ENCODE data around the gene TIMP3. TPM values are rescaled to one million over a fixed set of nuclear protein-coding genes. Genes with fewer than 3 reads are reported as not detected.

The TIMP3 gene
- total RNA-seq, 4 donors from 2014 or later = 68.1 to 381 (median 202) TPM

DNA sequence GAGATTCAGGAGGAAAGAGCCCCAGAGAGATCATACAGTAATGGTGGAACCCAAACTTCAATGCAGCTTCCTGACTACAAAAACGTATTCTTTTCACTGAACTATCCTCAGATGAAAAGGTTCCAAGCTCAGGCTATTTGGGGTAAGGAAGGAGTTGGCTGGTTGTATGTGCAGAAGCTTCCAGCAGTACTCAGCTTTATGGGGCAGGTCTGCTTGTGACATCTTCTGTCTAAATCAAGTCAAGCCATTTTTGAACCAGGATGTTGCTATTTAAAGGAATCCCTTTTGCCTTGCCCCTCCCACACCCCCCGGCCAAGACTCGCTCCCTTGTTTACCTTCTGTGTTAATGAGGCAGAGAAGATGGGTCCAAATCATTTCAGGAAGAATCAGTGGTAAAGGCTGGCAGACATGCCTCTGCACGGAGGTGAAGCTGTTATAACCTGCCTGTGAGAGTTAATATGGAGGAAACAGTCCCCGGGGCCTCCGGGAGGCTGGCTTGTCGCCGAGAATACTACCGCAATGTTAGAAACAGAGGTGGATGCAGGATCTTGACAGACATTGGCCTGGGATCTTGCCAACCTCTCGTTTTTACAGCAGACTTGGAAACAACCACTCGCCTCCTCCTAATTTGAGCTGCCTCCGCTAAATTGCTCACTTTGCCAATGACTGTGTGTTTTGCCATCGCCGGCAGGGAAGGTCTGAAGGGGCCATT, 45.4 kb downstream of the TIMP3 start:
- WGBS, 2 donors = 14 to 35% methylated on average over 14 of the region's 14 CpGs
- H3K4me3 ChIP-seq (ENCODE audit: low read depth, poor library complexity, severe bottlenecking) = no peak overlapping the region
- intact Hi-C loops (cut with DNase I; ENCODE audit: low total_unique reads) = no loop called here
- DNase-seq (ENCODE audit: low spot score in 2 of 2) = peak; percentile 88 to 94
- TF ChIP-seq POLR2A (IDR thresholded peaks at IDR 0.05) = no peak
- TF ChIP-seq, protein P1, sequence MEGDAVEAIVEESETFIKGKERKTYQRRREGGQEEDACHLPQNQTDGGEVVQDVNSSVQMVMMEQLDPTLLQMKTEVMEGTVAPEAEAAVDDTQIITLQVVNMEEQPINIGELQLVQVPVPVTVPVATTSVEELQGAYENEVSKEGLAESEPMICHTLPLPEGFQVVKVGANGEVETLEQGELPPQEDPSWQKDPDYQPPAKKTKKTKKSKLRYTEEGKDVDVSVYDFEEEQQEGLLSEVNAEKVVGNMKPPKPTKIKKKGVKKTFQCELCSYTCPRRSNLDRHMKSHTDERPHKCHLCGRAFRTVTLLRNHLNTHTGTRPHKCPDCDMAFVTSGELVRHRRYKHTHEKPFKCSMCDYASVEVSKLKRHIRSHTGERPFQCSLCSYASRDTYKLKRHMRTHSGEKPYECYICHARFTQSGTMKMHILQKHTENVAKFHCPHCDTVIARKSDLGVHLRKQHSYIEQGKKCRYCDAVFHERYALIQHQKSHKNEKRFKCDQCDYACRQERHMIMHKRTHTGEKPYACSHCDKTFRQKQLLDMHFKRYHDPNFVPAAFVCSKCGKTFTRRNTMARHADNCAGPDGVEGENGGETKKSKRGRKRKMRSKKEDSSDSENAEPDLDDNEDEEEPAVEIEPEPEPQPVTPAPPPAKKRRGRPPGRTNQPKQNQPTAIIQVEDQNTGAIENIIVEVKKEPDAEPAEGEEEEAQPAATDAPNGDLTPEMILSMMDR (IDR thresholded peaks at IDR 0.05) = no peak

DNA sequence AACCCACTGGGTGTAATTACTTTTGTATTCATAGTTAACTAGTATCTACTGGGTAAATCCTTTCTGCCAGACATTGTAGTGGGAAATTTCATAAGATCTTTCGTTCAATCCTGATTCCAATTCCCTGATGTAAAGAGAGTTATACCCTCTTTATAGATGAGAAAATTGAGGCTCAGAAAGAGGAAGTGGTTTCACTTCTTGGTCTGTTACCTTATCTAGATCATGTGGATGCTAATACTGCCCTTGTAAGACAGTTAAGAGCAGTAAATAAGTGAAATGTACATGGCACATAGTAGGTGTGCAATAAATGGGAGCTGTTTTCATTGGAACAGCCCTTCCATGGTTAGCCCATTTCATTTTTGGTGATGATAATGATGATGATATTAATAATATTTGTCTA, 46.7 kb downstream of the TIMP3 start:
- intact Hi-C loops (cut with DNase I; ENCODE audit: low total_unique reads) = no loop called here
- 3 to 41% methylated on average over 1 of the region's 1 CpG for WGBS, 2 donors

DNA sequence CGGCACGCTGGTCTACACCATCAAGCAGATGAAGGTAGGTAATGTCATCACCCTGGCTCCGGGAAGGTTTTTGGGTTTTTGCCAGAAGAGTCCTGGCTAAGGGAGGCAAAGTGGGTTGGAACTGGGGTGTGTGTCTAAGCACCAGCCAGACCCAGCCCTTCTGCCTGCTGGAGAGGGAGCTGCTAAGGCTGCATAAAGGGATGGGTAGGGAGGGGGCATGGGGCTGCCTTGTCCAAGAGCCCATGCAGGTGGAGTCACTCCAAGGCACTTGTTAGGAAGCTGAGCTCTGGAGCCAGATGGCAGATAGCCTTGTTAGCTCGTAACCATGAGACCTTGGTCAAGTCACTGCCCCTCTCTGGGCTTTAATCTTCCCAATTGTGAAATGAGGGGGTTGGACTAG, 48.0 kb downstream of the TIMP3 start:
- TF ChIP-seq, protein P1 (IDR thresholded peaks at IDR 0.05) = no peak
- TF ChIP-seq POLR2A (IDR thresholded peaks at IDR 0.05) = no peak
- no peak overlapping the region for H3K4me3 ChIP-seq (ENCODE audit: low read depth, poor library complexity, severe bottlenecking)
- WGBS, 2 donors = 50 to 51% methylated on average over 3 to 4 of the region's 4 CpGs
- intact Hi-C loops (cut with DNase I; ENCODE audit: low total_unique reads) = no loop called here
- no peak for DNase-seq (ENCODE audit: low spot score in 2 of 2)

More for the DNA sequence above, 46.7 kb downstream of the TIMP3 start:
- DNase-seq (ENCODE audit: low spot score in 2 of 2) = no peak
- no peak for TF ChIP-seq POLR2A (IDR thresholded peaks at IDR 0.05)
- TF ChIP-seq, protein P1 (IDR thresholded peaks at IDR 0.05) = no peak
- H3K4me3 ChIP-seq (ENCODE audit: low read depth, poor library complexity, severe bottlenecking) = no peak overlapping the region

DNA sequence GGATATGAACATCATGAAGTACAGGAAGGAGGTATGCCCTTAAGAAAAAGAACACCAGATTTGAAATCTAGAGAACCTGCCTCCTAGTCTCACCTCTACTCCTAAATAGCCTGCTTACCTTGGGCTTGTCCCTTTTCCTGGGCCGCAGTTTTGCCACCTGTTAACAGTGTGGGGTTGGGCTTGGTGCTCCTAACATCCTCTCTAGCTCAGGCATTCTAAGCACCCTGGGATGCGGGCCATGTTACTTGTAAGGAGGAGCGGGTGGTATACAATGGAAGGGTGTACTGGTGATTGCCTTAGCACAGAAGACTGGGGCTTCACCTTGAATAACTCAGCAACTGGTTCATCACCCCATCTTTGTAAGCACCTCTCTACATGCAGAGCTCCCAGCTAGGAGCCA, 48.7 kb downstream of the TIMP3 start:
- intact Hi-C loops (cut with DNase I; ENCODE audit: low total_unique reads) = no loop called here
- TF ChIP-seq POLR2A (IDR thresholded peaks at IDR 0.05) = no peak
- TF ChIP-seq, protein P1 (IDR thresholded peaks at IDR 0.05) = no peak
- no peak overlapping the region for H3K4me3 ChIP-seq (ENCODE audit: low read depth, poor library complexity, severe bottlenecking)
- DNase-seq (ENCODE audit: low spot score in 2 of 2) = no peak
- WGBS, 2 donors = 98 to 100% methylated on average over 3 of the region's 3 CpGs

DNA sequence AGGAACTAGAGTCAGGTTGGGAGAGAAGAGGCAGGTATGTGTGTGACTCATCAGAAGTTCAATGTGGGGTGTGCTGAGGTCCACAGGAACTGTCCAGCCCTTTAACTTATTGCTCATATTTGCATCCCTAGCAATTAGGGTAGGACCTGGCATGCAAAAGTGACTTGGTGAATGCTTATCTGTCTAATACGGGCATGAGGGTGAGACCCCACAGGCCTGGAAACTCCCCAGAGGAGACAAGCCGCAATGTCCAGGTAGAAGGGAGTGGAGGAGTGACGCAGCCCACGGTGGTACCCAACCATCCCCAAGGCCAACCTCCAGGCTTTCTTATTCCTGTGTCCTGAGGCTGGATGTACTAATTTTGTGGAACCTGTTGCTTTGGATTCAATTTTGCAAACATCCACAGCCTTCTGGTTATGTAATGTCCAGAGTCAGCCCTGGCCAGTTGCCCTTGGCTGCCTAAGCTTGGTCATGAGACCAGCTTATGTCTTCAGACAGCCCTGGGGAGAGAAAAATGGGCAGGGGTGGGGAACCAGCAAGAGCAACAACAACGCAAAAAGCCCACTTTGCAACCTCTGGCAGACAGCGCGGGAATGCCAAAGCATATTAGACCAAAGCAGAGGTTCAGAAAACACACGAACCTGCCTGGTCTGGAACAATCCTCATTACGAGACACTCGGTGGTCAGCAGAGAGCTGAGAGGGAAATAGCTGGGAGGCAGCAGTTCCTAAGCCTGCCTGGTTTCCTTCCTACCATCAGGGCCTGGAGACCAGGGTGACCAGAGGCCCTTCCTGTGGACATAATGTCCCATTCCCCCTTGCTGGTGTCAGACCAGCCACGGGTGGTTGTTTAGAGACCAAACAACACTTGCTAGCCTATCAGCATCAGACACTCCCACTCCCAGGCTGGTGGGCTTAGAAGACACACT, 49.3 kb downstream of the TIMP3 start:
- WGBS, 2 donors = 60 to 64% methylated on average over 11 of the region's 11 CpGs
- TF ChIP-seq POLR2A (IDR thresholded peaks at IDR 0.05) = no peak
- TF ChIP-seq, protein P1 (IDR thresholded peaks at IDR 0.05) = no peak
- DNase-seq (ENCODE audit: low spot score in 2 of 2) = peak; percentile 81 to 96
- intact Hi-C loops (cut with DNase I; ENCODE audit: low total_unique reads) = no loop called here
- H3K4me3 ChIP-seq (ENCODE audit: low read depth, poor library complexity, severe bottlenecking) = no peak overlapping the region

All from lower leg skin (tissue), 4 donors.